ENCODE results near the gene NSD2. TPM values are rescaled to one million over a fixed set of nuclear protein-coding genes. Genes with fewer than 3 reads are reported as not detected.
A peak's percentile ranks its signal among the peaks of the same experiment; 100 is the strongest.

NSD2 gene
- total and polyA plus RNA-seq, 2 donors (not counting 1 experiment from before 2014, with no cell fraction given): 14.2 to 64.8 TPM

DNA sequence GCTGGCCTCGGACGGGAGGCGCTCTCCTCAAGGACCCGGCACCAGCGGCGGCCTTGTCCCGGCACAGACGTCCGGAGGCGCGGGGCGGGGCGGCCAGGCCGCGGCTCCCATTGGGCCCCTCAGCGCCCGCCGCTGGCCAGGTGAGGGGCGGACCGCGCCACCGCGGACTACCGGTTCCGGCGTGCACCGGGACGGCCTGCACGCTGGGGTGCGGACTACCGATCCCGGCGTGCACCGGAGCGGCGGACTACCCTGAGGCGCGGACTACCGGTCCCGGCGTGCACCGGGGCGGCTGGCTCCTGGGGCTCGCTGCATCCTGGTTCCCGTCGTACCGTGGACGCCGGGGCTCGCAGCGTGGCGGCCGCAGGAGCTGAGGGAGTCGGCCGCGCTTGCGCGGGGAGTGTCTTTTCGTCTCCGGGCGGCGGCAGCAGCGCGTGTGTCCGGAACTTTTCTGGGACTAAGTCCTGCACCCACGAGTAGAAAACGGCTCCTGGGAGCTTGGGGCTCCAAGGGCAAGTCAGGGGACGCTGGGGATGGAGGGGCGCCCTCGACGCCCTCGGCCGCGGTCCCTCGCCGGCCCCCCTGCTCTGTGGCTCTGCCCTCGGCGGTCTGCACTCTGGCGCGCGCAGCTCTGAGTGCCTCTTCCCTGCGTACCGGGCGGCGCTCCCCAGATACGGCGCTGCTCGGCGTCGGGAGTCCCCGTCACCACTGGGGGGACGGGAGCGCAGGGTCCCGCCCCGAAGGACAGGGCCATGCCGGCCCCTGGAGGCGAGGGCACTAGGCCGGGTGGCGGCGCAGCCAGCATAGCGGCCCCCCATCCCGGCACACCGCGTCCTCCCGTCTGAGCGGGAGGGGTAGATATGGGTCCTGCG lies 14.9 kb upstream of the NSD2 start, which contains the start of gene LETM1:
Gene LETM1 (minus strand): TSS at position 86 of the 872 bp plus-strand sequence. CDS start 206 bp downstream, outside the sequence.
- H3K4me2 ChIP-seq (replicated peaks; ENCODE audit: low read depth, low read length, poor library complexity, severe bottlenecking): peak within 1 kb of the TSS; percentile 95
- peak; percentile 96 for ATAC-seq (ENCODE audit: low read depth)
- H3K27me3 ChIP-seq (replicated peaks in 1 of 4; ENCODE audit: control extremely low read depth in 1 of 4, control insufficient read depth in 3 of 4, insufficient read depth in 4 of 4, low read length in 3 of 4): peaks cover 0 to 3% (median 0%) of the 10 kb centered on the region in 4 experiments
- no peak for TF ChIP-seq EZH2 (IDR thresholded peaks at IDR 0.05; ENCODE audit: borderline replicate concordance, insufficient read depth, low read depth, low read length, poor library complexity, severe bottlenecking)
- TF ChIP-seq, protein P1, sequence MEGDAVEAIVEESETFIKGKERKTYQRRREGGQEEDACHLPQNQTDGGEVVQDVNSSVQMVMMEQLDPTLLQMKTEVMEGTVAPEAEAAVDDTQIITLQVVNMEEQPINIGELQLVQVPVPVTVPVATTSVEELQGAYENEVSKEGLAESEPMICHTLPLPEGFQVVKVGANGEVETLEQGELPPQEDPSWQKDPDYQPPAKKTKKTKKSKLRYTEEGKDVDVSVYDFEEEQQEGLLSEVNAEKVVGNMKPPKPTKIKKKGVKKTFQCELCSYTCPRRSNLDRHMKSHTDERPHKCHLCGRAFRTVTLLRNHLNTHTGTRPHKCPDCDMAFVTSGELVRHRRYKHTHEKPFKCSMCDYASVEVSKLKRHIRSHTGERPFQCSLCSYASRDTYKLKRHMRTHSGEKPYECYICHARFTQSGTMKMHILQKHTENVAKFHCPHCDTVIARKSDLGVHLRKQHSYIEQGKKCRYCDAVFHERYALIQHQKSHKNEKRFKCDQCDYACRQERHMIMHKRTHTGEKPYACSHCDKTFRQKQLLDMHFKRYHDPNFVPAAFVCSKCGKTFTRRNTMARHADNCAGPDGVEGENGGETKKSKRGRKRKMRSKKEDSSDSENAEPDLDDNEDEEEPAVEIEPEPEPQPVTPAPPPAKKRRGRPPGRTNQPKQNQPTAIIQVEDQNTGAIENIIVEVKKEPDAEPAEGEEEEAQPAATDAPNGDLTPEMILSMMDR (IDR thresholded peaks at IDR 0.05): peak; percentile 17
- intact Hi-C loops (cut with micrococcal nuclease): loop anchor here (1.0 to 5.0 kb wide), 7 partner anchors 14 to 1106 kb away; partner anchors contain the start of genes CFAP99, GRK4, NOP14 and SLBP
- Mint-ChIP-seq H3K27me3 (no peaks in the 10 kb centered on the region), H3K9me3 (ENCODE audit: insufficient read depth) (no peaks in the 10 kb centered on the region), H3K4me3 (peak within 1 kb of the TSS; percentile 85), H3K4me1 (peaks cover 23% of the 10 kb centered on the region), H3K27ac (peak within 1 kb of the TSS; percentile 56)
- peak within 1 kb of the TSS; percentile 38 to 93 (median 90) for H3K4me3 ChIP-seq (ENCODE audit: control extremely low read depth in 1 of 5, extremely low read depth in 1 of 5, insufficient read depth in 1 of 5, low read depth in 2 of 5, low read length in 4 of 5)
- peak; percentile 92 for DNase-seq
- H3K36me3 ChIP-seq (replicated peaks in 1 of 2; ENCODE audit: control extremely low read depth in 1 of 2, control insufficient read depth in 1 of 2, extremely low read depth in 1 of 2, insufficient read depth in 2 of 2, low read length in 1 of 2): peaks cover 0 to 9% of the 10 kb centered on the region in 2 experiments
- ChIA-PET CTCF (interaction anchor here (1.0 to 1.3 kb wide), 3 partner anchors 14 to 145 kb away, joined by 3 to 5 read pairs (median 3); partner anchors contain the start of genes NSD2 and SLBP), POLR2A (interaction anchor here (0.6 to 1.8 kb wide), 2 partner anchors 14 to 681 kb away, joined by 3 to 11 read pairs; partner anchors contain the start of gene NSD2)
- peak within 1 kb of the TSS; percentile 84 for H3K9ac ChIP-seq (ENCODE audit: low read length)
- H2AFZ ChIP-seq (ENCODE audit: insufficient read depth, low read depth, low read length, poor library complexity, severe bottlenecking): peak within 1 kb of the TSS; percentile 98
- peaks cover 15 to 19% of the 10 kb centered on the region in 2 donors for H3K4me1 ChIP-seq (ENCODE audit: control insufficient read depth in 2 of 2, insufficient read depth in 2 of 2, low read length in 2 of 2)
- WGBS (ENCODE audit: insufficient coverage): under 1% methylated on average over 103 of the region's 107 CpGs
- H3K27ac ChIP-seq (ENCODE audit: low read length in 2 of 2): peak within 1 kb of the TSS in 1 of 2 donors; percentile 61
- peaks cover 12% of the 10 kb centered on the region for H4K20me1 ChIP-seq (ENCODE audit: control insufficient read depth, insufficient read depth, low read length, poor library complexity, severe bottlenecking)
- no peaks in the 10 kb centered on the region for H3K9me3 ChIP-seq (ENCODE audit: control extremely low read depth in 1 of 3, control insufficient read depth in 2 of 3, insufficient read depth in 1 of 3, low read length in 2 of 3)
- H3K79me2 ChIP-seq (ENCODE audit: control insufficient read depth, insufficient read depth, low read length): peaks cover 42% of the 10 kb centered on the region
